Astrocyte of the cerebellum (primary cell): ENCODE measurements around the gene FAM174A.

ENCODE experiments used
- DNase-seq: peaks from one replicate; pipeline ENCODE4 v3.0.0-alpha.2; 2011; ENCODE audit warnings: low read depth
- H3K4me3 ChIP-seq: 2 replicates; pipeline ENCODE4 v1.5.1; 2011; ENCODE audit warnings: mild to moderate bottlenecking, low read depth, low read length, moderate library complexity
- CTCF ChIP-seq: IDR thresholded peaks from 2 replicates; pipeline ENCODE4 v1.5.1; 2012; ENCODE audit warnings: low read length, low read depth, moderate library complexity, mild to moderate bottlenecking; ENCODE audit errors: missing control alignments
- in situ Hi-C: cut with HindIII; loops from 2 replicates; pipeline ENCODE4 v1.10.0; 2017; ENCODE audit warnings: low sequenced_read_pairs

Gene FAM174A

GRCh38 chr5:100535060-100536005 is at the start of gene FAM174A:
TSS of gene FAM174A (plus strand) at chr5:100535374. CDS start at chr5:100535531, 157 bp downstream.
- no peak for TF ChIP-seq CTCF
- peak; percentile 95 for DNase-seq
- peak within 1 kb of the TSS; percentile 78 for H3K4me3 ChIP-seq
- in situ Hi-C loops, result no loop called here

GRCh38 chr5:100493996-100494395 is 41.2 kb upstream of the FAM174A start:
- in situ Hi-C loops, result no loop called here
- DNase-seq, result no peak
- no peak overlapping the region for H3K4me3 ChIP-seq
- no peak for TF ChIP-seq CTCF

- in situ Hi-C loops, result no loop called here
- no peak for TF ChIP-seq CTCF
- no peak for DNase-seq
- H3K4me3 ChIP-seq, result no peak overlapping the region
Measured at GRCh38 chr5:100496296-100496695, 38.9 kb upstream of the FAM174A start.

GRCh38 chr5:100502684-100503083 is 32.5 kb upstream of the FAM174A start:
- TF ChIP-seq CTCF, result no peak
- DNase-seq, result no peak
- in situ Hi-C loops, result no loop called here
- no peak overlapping the region for H3K4me3 ChIP-seq

GRCh38 chr5:100505984-100506670 is 29.0 kb upstream of the FAM174A start:
- H3K4me3 ChIP-seq, result no peak overlapping the region
- in situ Hi-C loops, result no loop called here
- TF ChIP-seq CTCF, result peak; percentile 25
- peak; percentile 84 for DNase-seq

GRCh38 chr5:100516285-100516684 is 18.9 kb upstream of the FAM174A start:
- in situ Hi-C loops, result no loop called here
- no peak for DNase-seq
- TF ChIP-seq CTCF, result no peak
- no peak overlapping the region for H3K4me3 ChIP-seq
